Muscle of leg (tissue), 11 donors: ENCODE data around the gene ACLY. TPM values are rescaled to one million over a fixed set of nuclear protein-coding genes. Genes with fewer than 3 reads are reported as not detected.

Experiments
- DNase-seq: peaks from one replicate; pipeline ENCODE4 v3.0.0; 2013
- H3K27ac ChIP-seq: one replicate; pipeline ENCODE4 v1.5.1; 2013; ENCODE audit warnings: mild to moderate bottlenecking, low read length, control low read depth
- H3K27me3 ChIP-seq: one replicate; pipeline ENCODE4 v1.6.1; 2013; ENCODE audit warnings: low read length; ENCODE audit not compliant: control insufficient read depth, insufficient read depth
- H3K36me3 ChIP-seq: one replicate; pipeline ENCODE4 v1.6.1; 2013; ENCODE audit warnings: low read length; ENCODE audit not compliant: control insufficient read depth, insufficient read depth
- H3K4me1 ChIP-seq: one replicate; pipeline ENCODE4 v1.6.1; 2013; ENCODE audit warnings: low read length; ENCODE audit not compliant: control insufficient read depth, insufficient read depth
- H3K4me3 ChIP-seq: one replicate; pipeline ENCODE4 v1.5.1; 2013; ENCODE audit warnings: low read length, control low read depth
- H3K9me3 ChIP-seq: replicated peaks from 2 replicates; pipeline ENCODE4 v1.6.1; 2013; ENCODE audit warnings: low read depth, low read length; ENCODE audit not compliant: control insufficient read depth
- WGBS: methylation state at CpG from one replicate; pipeline ENCODE4 v1.1.5; 2013; ENCODE audit warnings: missing lambda C conversion rate; ENCODE audit not compliant: insufficient coverage; 5-methylcytosine and 5-hydroxymethylcytosine counted together
- polyA plus RNA-seq, 8 donors: library from polyadenylated mRNA; unstranded; fragments of 120-200 nt; gene quantifications; one replicate each; pipeline versions ENCODE4 v1.2.1 to v1.2.3, GENCODE V29; 2013; ENCODE audit warnings: inconsistent platforms in 1 of 8, low replicate concordance in 1 of 8; ENCODE audit not compliant: insufficient read length in 8 of 8, insufficient read depth in 1 of 8
- total RNA-seq: library from RNA; stranded (reverse); fragments of 120-200 nt; gene quantifications from one replicate; pipeline ENCODE4 v1.2.4, GENCODE V29; 2013

The ACLY gene
- total and polyA plus RNA-seq, 9 donors = 39.6 to 81.6 (median 59.3) TPM

DNA sequence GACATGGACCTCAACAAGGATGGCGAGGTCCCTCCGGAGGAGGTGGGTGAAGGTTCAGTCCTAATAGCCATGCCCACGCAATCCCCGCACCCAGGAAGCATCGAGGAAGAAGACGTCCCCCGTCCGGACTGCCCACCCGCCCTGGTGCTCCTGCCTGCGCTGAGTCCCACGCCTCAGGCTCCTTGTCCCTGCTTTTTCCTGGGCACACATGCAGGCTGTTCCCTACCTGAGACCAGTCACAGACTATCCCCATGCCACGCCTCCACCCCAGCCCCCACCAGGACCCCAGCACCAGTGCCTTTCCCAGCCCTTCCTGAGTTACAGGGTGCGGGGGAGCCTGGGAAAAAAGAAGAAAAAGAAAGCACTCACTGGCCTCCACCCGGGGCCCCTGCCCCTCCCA, 97.0 kb downstream of the ACLY start:
- peaks cover 64% of the 10 kb centered on the region for H3K36me3 ChIP-seq
- DNase-seq = no peak
- 89% methylated on average over 4 of the region's 14 CpGs for WGBS

DNA sequence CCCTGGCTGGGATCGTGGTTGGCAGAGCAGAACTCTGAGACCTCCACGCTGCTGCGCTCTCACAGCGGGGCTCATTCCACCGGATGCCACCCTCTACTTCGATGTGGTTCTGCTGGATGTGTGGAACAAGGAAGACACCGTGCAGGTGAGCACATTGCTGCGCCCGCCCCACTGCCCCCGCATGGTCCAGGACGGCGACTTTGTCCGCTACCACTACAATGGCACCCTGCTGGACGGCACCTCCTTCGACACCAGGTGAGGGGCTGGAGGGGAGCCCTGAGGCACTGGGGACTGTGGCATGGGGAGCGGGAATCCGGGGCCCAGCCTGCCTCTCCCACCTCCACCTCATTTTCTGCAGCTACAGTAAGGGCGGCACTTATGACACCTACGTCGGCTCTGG, 100.7 kb downstream of the ACLY start:
- 100% methylated on average over 14 of the region's 20 CpGs for WGBS
- Histone ChIP-seq H3K4me3 (no peak overlapping the region), H3K4me1 (peaks cover 13% of the 10 kb centered on the region), H3K27me3 (no peaks in the 10 kb centered on the region), H3K9me3 (no peaks in the 10 kb centered on the region), H3K36me3 (peaks cover 43% of the 10 kb centered on the region), H3K27ac (no peak overlapping the region)
- DNase-seq = no peak

More for the DNA sequence above, 97.0 kb downstream of the ACLY start:
- no peaks in the 10 kb centered on the region for H3K9me3 ChIP-seq
- no peaks in the 10 kb centered on the region for H3K27me3 ChIP-seq
- no peak overlapping the region for H3K4me3 ChIP-seq
- no peaks in the 10 kb centered on the region for H3K4me1 ChIP-seq
- H3K27ac ChIP-seq = no peak overlapping the region

Other genes with a start within 250 kb of the ACLY start
- 224 TPM for gene EIF1, start 230.1 kb downstream of the ACLY start, total RNA-seq
- gene EIF1, start 230.1 kb downstream of the ACLY start, polyA plus RNA-seq = 100 to 1,000 TPM; 764 to 855 (median 812) TPM
- gene GAST, start 206.6 kb downstream of the ACLY start, total RNA-seq = not detected
- gene GAST, start 206.6 kb downstream of the ACLY start, polyA plus RNA-seq = under 1 TPM in 1 of 8 donors, not detected in 7; 0.79 TPM
- 0.04 TPM for gene HAP1, start 184.3 kb downstream of the ACLY start, total RNA-seq
- gene HAP1, start 184.3 kb downstream of the ACLY start, polyA plus RNA-seq = under 1 TPM in 4 of 8 donors, not detected in 4; 0.04 to 0.09 (median 0.05) TPM
- gene JUP, start 132.2 kb downstream of the ACLY start, total RNA-seq = 18.6 TPM
- gene JUP, start 132.2 kb downstream of the ACLY start, polyA plus RNA-seq = 10 to 100 TPM; 27.6 to 65.2 (median 37.3) TPM
- gene P3H4, start 107.0 kb downstream of the ACLY start, total RNA-seq = 39.7 TPM
- gene P3H4, start 107.0 kb downstream of the ACLY start, polyA plus RNA-seq = 10 to 100 TPM; 35.5 to 68.4 (median 47.0) TPM
- gene FKBP10, start 105.9 kb downstream of the ACLY start, total RNA-seq = 141 TPM
- gene FKBP10, start 105.9 kb downstream of the ACLY start, polyA plus RNA-seq = 100 to 1,000 TPM; 113 to 226 (median 154) TPM
- gene NT5C3B, start 82.7 kb downstream of the ACLY start, total RNA-seq = 54.8 TPM
- 10 to 100 TPM; 36.8 to 60.1 (median 47.9) TPM for gene NT5C3B, start 82.7 kb downstream of the ACLY start, polyA plus RNA-seq
- 0.09 TPM for gene KLHL10, start 81.1 kb downstream of the ACLY start, total RNA-seq
- under 1 TPM in 7 of 8 donors, not detected in 1; 0.08 to 0.51 (median 0.23) TPM for gene KLHL10, start 81.1 kb downstream of the ACLY start, polyA plus RNA-seq
- gene KLHL11, start 53.5 kb downstream of the ACLY start, total RNA-seq = 15.8 TPM
- gene KLHL11, start 53.5 kb downstream of the ACLY start, polyA plus RNA-seq = 1 to 10 TPM; 3.2 to 6.3 (median 5.2) TPM
- 0.44 TPM for gene ODAD4, start 11.7 kb upstream of the ACLY start, total RNA-seq
- gene ODAD4, start 11.7 kb upstream of the ACLY start, polyA plus RNA-seq = 1 to 10 TPM in 3 of 8 donors, under 1 TPM in 5; 0.71 to 1.9 (median 0.97) TPM
- gene CNP, start 47.8 kb upstream of the ACLY start, total RNA-seq = 25.8 TPM
- gene CNP, start 47.8 kb upstream of the ACLY start, polyA plus RNA-seq = 10 to 100 TPM; 38.8 to 77.5 (median 51.8) TPM
- 58.3 TPM for gene DNAJC7, start 98.5 kb upstream of the ACLY start, total RNA-seq
- 100 to 1,000 TPM in 4 of 8 donors, 10 to 100 TPM in 4; 87.0 to 113 (median 102) TPM for gene DNAJC7, start 98.5 kb upstream of the ACLY start, polyA plus RNA-seq
- 35.0 TPM for gene NKIRAS2, start 101.1 kb upstream of the ACLY start, total RNA-seq
- 10 to 100 TPM; 36.7 to 55.8 (median 49.0) TPM for gene NKIRAS2, start 101.1 kb upstream of the ACLY start, polyA plus RNA-seq
- gene C17orf113, start 131.7 kb upstream of the ACLY start, total RNA-seq = 1.5 TPM
- gene C17orf113, start 131.7 kb upstream of the ACLY start, polyA plus RNA-seq = 1 to 10 TPM in 7 of 8 donors, under 1 TPM in 1; 0.93 to 1.8 (median 1.3) TPM
- gene ZNF385C, start 179.5 kb upstream of the ACLY start, total RNA-seq = 2.8 TPM
- 10 to 100 TPM in 1 of 8 donors, 1 to 10 TPM in 7; 6.3 to 10.0 (median 7.7) TPM for gene ZNF385C, start 179.5 kb upstream of the ACLY start, polyA plus RNA-seq
- 8.1 TPM for gene DHX58, start 193.8 kb upstream of the ACLY start, total RNA-seq
- 1 to 10 TPM; 4.2 to 6.6 (median 5.2) TPM for gene DHX58, start 193.8 kb upstream of the ACLY start, polyA plus RNA-seq
- 16.7 TPM for gene KAT2A, start 202.4 kb upstream of the ACLY start, total RNA-seq
- gene KAT2A, start 202.4 kb upstream of the ACLY start, polyA plus RNA-seq = 10 to 100 TPM; 37.5 to 62.0 (median 47.1) TPM
- gene HSPB9, start 203.9 kb upstream of the ACLY start, total RNA-seq = 0.13 TPM
- gene HSPB9, start 203.9 kb upstream of the ACLY start, polyA plus RNA-seq = under 1 TPM; 0.11 to 0.41 (median 0.21) TPM
- gene RAB5C, start 236.0 kb upstream of the ACLY start, total RNA-seq = 38.3 TPM
- gene RAB5C, start 236.0 kb upstream of the ACLY start, polyA plus RNA-seq = 10 to 100 TPM; 63.0 to 90.4 (median 75.2) TPM